ENCODE data around the gene RGS3.

- TF ChIP-seq POLR2A (IDR thresholded peaks at IDR 0.05) (no peak), CTCF (IDR thresholded peaks at IDR 0.05 in 4 of 5, conservative IDR thresholded peaks at IDR 0.05 in 1 of 5) (no peak)
Observed at GRCh38 chr9:113603048-113603375, 139.5 kb downstream of the RGS3 start.

Data from gastrocnemius medialis (tissue), 4 donors.